Ovary (tissue), 9 donors: ENCODE results near the gene LDB2. TPM values are rescaled to one million over a fixed set of nuclear protein-coding genes. Genes with fewer than 3 reads are reported as not detected.

Experiments
- DNase-seq, 5 donors: peaks; one replicate each; pipeline ENCODE4 v3.0.0-alpha.2; 2019 to 2020
- H3K27ac ChIP-seq, 2 donors: fragments of 200-600 bp; one replicate each; pipeline versions ENCODE4 v1.5.1 to v1.8.0; 2019 to 2022
- H3K27me3 ChIP-seq: fragments of 200-600 bp; one replicate; pipeline ENCODE4 v1.8.0; 2022
- H3K36me3 ChIP-seq: fragments of 200-600 bp; sonication (generic); one replicate; pipeline ENCODE4 v1.5.1; 2019
- H3K4me1 ChIP-seq: one replicate; pipeline ENCODE4 v1.8.1; 2013; ENCODE audit warnings: mild to moderate bottlenecking, moderate library complexity; ENCODE audit not compliant: insufficient read depth
- H3K4me3 ChIP-seq: fragments of 200-600 bp; sonication (generic); one replicate; pipeline ENCODE4 v1.5.1; 2017
- H3K9me3 ChIP-seq, 2 donors: fragments of 200-600 bp in 1 of 2; sonication (generic) in 1 of 2; one replicate each; pipeline versions ENCODE4 v1.5.1 to v1.8.1; 2013 to 2019; ENCODE audit warnings: mild to moderate bottlenecking in 1 of 2, moderate library complexity in 1 of 2
- CTCF ChIP-seq, 3 donors: fragments of 450-650 bp in 2 of 3; fragments of 200-600 bp in 1 of 3; IDR thresholded peaks; one replicate each; pipeline versions ENCODE4 v1.5.1 to v1.8.0; 2016 to 2022; ENCODE audit warnings: antibody characterized with exemption in 3 of 3, mild to moderate bottlenecking in 1 of 3
- EP300 ChIP-seq: sonication (generic); formaldehyde crosslinking; IDR thresholded peaks from one replicate; pipeline ENCODE4 v1.6.1; 2017; ENCODE audit warnings: antibody characterized with exemption
- POLR2A ChIP-seq: fragments of 450-650 bp; IDR thresholded peaks from one replicate; pipeline ENCODE4 v1.6.1; 2017; ENCODE audit warnings: antibody characterized with exemption, mild to moderate bottlenecking, moderate library complexity
- WGBS, 3 donors: extraction: QIAGEN DNeasy Blood & Tissue Kit in 1 of 3; methylation state at CpG; one replicate each; pipeline versions ENCODE4 v1.1.5 to v1.1.7; 2013 to 2017; 5-methylcytosine and 5-hydroxymethylcytosine counted together
- intact Hi-C, 4 donors: fragments of 100-400 bp; cut with DNase I; formaldehyde crosslinking; loops; one replicate each; pipeline versions ENCODE4 v1.11.0 to v1.15.1; 2022 to 2023
- polyA plus RNA-seq, 2 donors: library from polyadenylated mRNA; stranded (reverse); fragments of 200-250 nt in 1 of 2; fragments of 350-450 nt in 1 of 2; fragmentation: Illumina TruSeq in 1 of 2; extraction: RNeasy Lipid Tissue Mini Kit (QIAGEN cat#74804) in 1 of 2; gene quantifications; one replicate each; pipeline ENCODE4 v1.2.3, GENCODE V29; 2013 to 2014
- total RNA-seq, 7 donors: library from RNA; depleted of rRNA in 2 of 7; stranded (reverse); fragments of >200 nt in 2 of 7; fragmentation: NEBNext Ultra II Directional in 3 of 7; extraction: Animal tissue kit (Norgen Biotek cat#: 25700) in 3 of 7; gene quantifications; one replicate each; pipeline versions ENCODE4 v1.1.0 to v1.2.4, GENCODE V29; 2016 to 2023
- donor health status: DM: no; HTN: no; CAD: no; lungs with moderate emphysema.
- donor health status: DM: no; HTN: no; CAD: no.
- donor health status: Bipolar disorder and iron deficiency.
- donor health status: DM: yes; HTN: yes; CAD: no.
- donor health status: DM: no; HTN: no; CAD: no.
- donor health status: DM: yes; HTN: yes; CAD: no.

The LDB2 gene
- total and polyA plus RNA-seq, 9 donors: 17.0 to 89.1 (median 27.4) TPM

GRCh38 chr4:16728111-16728510 is 170.3 kb downstream of the LDB2 start:
- no peak for DNase-seq
- no peak for TF ChIP-seq CTCF (IDR thresholded peaks at IDR 0.05)
- Histone ChIP-seq H3K27ac (no peak overlapping the region), H3K36me3 (no peaks in the 10 kb centered on the region), H3K9me3 (no peaks in the 10 kb centered on the region), H3K4me3 (no peak overlapping the region), H3K27me3 (no peaks in the 10 kb centered on the region), H3K4me1 (no peaks in the 10 kb centered on the region)
- intact Hi-C loops: no loop called here

GRCh38 chr4:16727218-16727617 is 171.2 kb downstream of the LDB2 start:
- no peak for TF ChIP-seq POLR2A
- Histone ChIP-seq H3K36me3 (no peaks in the 10 kb centered on the region), H3K9me3 (no peaks in the 10 kb centered on the region), H3K27me3 (no peaks in the 10 kb centered on the region), H3K27ac (no peak overlapping the region), H3K4me1 (no peaks in the 10 kb centered on the region), H3K4me3 (no peak overlapping the region)
- 89 to 95% (median 90%) methylated on average over 6 of the region's 6 CpGs for WGBS, 3 donors
- no peak for DNase-seq
- intact Hi-C loops: no loop called here

- 93 to 96% (median 95%) methylated on average over 8 of the region's 8 CpGs for WGBS, 3 donors
- intact Hi-C loops: no loop called here
- no peak for TF ChIP-seq POLR2A
- TF ChIP-seq EP300: no peak
- TF ChIP-seq CTCF (IDR thresholded peaks at IDR 0.05): no peak
Measured at GRCh38 chr4:16726368-16727050, 171.9 kb downstream of the LDB2 start.

DNA sequence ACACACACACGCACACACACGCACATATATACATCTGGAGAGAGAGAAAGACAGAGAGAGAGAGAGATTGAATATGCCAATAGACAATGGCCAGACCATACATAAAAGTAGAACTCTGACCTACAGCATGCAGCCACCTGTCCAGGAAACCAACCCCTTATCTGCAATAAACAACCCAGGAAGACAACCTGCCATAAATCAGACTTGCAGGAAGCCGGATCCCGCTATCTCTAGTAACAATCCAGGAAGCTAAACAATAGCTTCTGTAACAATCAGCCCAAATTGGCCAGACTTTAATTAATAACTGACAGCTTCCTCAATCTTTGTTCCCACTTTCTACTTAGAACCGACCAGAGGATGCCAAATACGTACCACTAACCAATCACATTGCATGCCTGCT is 173.2 kb downstream of the LDB2 start:
- Histone ChIP-seq H3K36me3 (no peaks in the 10 kb centered on the region), H3K4me1 (peaks cover 3% of the 10 kb centered on the region), H3K27ac (no peak overlapping the region), H3K27me3 (no peaks in the 10 kb centered on the region), H3K9me3 (no peaks in the 10 kb centered on the region), H3K4me3 (no peak overlapping the region)
- no peak for TF ChIP-seq CTCF (IDR thresholded peaks at IDR 0.05)
- no peak for TF ChIP-seq POLR2A
- no peak for TF ChIP-seq EP300
- WGBS, 3 donors: 87 to 96% (median 88%) methylated on average over 6 of the region's 6 CpGs
- no peak for DNase-seq
- intact Hi-C loops: no loop called here

More at GRCh38 chr4:16726368-16727050, 171.9 kb downstream of the LDB2 start:
- no peak for DNase-seq
- peaks cover 3% of the 10 kb centered on the region for H3K4me1 ChIP-seq
- H3K27ac ChIP-seq: no peak overlapping the region
- H3K9me3 ChIP-seq: no peaks in the 10 kb centered on the region
- H3K27me3 ChIP-seq: no peaks in the 10 kb centered on the region
- H3K36me3 ChIP-seq: no peaks in the 10 kb centered on the region
- H3K4me3 ChIP-seq: no peak overlapping the region

- Histone ChIP-seq H3K27ac (no peak overlapping the region), H3K27me3 (no peaks in the 10 kb centered on the region), H3K4me1 (peaks cover 3% of the 10 kb centered on the region), H3K9me3 (no peaks in the 10 kb centered on the region), H3K4me3 (no peak overlapping the region), H3K36me3 (no peaks in the 10 kb centered on the region)
- intact Hi-C loops: no loop called here
- 79 to 98% (median 96%) methylated on average over 3 of the region's 3 CpGs for WGBS, 3 donors
- TF ChIP-seq CTCF (IDR thresholded peaks at IDR 0.05): no peak
- TF ChIP-seq POLR2A: no peak
- no peak for TF ChIP-seq EP300
- no peak for DNase-seq
Measured at GRCh38 chr4:16722416-16722815, 176.0 kb downstream of the LDB2 start.
